K562 (cell line): ENCODE data around the gene ZSWIM1. TPM values are rescaled to one million over a fixed set of nuclear protein-coding genes. Genes with fewer than 3 reads are reported as not detected.

Source experiments
- CHCHD3 ChIP-seq: fragments of 250-450 bp; sonication (Bioruptor Pico); IDR thresholded peaks from 2 replicates; pipeline ENCODE4 v2.1.2; 2022; ENCODE audit warnings: mild to moderate bottlenecking
- ETV6 ChIP-seq, 3 experiments: fragments of 150-350 bp in 1 of 3; sonication (generic) in 1 of 3; formaldehyde crosslinking in 1 of 3; IDR thresholded peaks; 2 replicates each; pipeline versions ENCODE4 v1.6.1 to v1.8.0; 2014 to 2022; ENCODE audit warnings: borderline replicate concordance in 2 of 3, low read depth in 2 of 3, antibody characterized with exemption in 1 of 3, low read length in 1 of 3, mild to moderate bottlenecking in 1 of 3, missing genetic modification reagents in 1 of 3
- POLR3G ChIP-seq: IDR thresholded peaks from 2 replicates; pipeline ENCODE4 v1.6.1; 2011; ENCODE audit not compliant: insufficient read length, insufficient replicate concordance; ENCODE audit errors: extremely low read depth
- SLC30A9 ChIP-seq: fragments of 250-450 bp; sonication (Bioruptor Pico); IDR thresholded peaks from 2 replicates; pipeline ENCODE4 v1.8.0; 2022; ENCODE audit warnings: mild to moderate bottlenecking, moderate library complexity
- SRSF9 ChIP-seq: fragments of 200-400 bp; formaldehyde crosslinking; IDR thresholded peaks from 2 replicates; pipeline ENCODE4 v1.6.1; 2017; ENCODE audit warnings: low read depth, low read length, borderline replicate concordance
- ZNF124 ChIP-seq: sonication (generic); formaldehyde crosslinking; IDR thresholded peaks from 2 replicates; pipeline ENCODE4 v1.8.1; 2022; ENCODE audit warnings: missing genetic modification reagents
- polyA plus RNA-seq, 8 experiments: library from polyadenylated mRNA; depleted of rRNA in 4 of 8; stranded (reverse) in 5 of 8; unstranded in 3 of 8; fragments of >200 nt; fragmentation: Nextera tagmentation in 2 of 8; fragmentation: Illumina TruSeq in 1 of 8; extraction: Ambion mirVana in 2 of 8; extraction: Trizol in 1 of 8; gene quantifications; 2 replicates each; pipeline versions ENCODE4 v1.2.1 to v1.2.3, GENCODE V29; 2011 to 2014; ENCODE audit warnings: inconsistent platforms in 1 of 8, missing spikeins in 1 of 8
- total RNA-seq, 7 experiments: library from RNA; depleted of rRNA in 6 of 7; stranded (reverse); fragments of >200 nt in 6 of 7; fragmentation: Illumina TruSeq in 2 of 7; extraction: Trizol in 2 of 7; gene quantifications; 2 replicates each; pipeline versions ENCODE4 v1.2.1 to v1.2.3, GENCODE V29; 2011 to 2021; ENCODE audit warnings: low replicate concordance in 1 of 7
- TF ChIP-seq, protein P1 (sequence below): fragments of 450-650 bp; IDR thresholded peaks from 2 replicates; pipeline ENCODE4 v1.6.1; 2016; ENCODE audit warnings: low read depth
- TF ChIP-seq, protein P2 (sequence below): fragments of 250-450 bp; sonication (Bioruptor Pico); IDR thresholded peaks from 2 replicates; pipeline ENCODE4 v1.8.0; 2022; ENCODE audit warnings: inconsistent platforms, mild to moderate bottlenecking, moderate library complexity, borderline replicate concordance
- TF ChIP-seq, protein P3 (sequence below): sonication (generic); formaldehyde crosslinking; IDR thresholded peaks from 2 replicates; pipeline ENCODE4 v1.8.0; 2023; ENCODE audit warnings: mild to moderate bottlenecking, missing genetic modification reagents
- TF ChIP-seq, protein P4 (sequence below): fragments of 250-450 bp; sonication (Bioruptor Pico); IDR thresholded peaks from 2 replicates; pipeline ENCODE4 v1.5.0; 2022; ENCODE audit warnings: mild to moderate bottlenecking

ZSWIM1 gene
- total and polyA plus RNA-seq, 9 of the 15 experiments (the other 6 are each of a cell fraction or from before 2014, with no cell fraction given) = 2.5 to 15.6 (median 9.5) TPM

GRCh38 chr20:45880988-45881788, at the start of gene ZSWIM1 (continued):
- TF ChIP-seq, protein P1, sequence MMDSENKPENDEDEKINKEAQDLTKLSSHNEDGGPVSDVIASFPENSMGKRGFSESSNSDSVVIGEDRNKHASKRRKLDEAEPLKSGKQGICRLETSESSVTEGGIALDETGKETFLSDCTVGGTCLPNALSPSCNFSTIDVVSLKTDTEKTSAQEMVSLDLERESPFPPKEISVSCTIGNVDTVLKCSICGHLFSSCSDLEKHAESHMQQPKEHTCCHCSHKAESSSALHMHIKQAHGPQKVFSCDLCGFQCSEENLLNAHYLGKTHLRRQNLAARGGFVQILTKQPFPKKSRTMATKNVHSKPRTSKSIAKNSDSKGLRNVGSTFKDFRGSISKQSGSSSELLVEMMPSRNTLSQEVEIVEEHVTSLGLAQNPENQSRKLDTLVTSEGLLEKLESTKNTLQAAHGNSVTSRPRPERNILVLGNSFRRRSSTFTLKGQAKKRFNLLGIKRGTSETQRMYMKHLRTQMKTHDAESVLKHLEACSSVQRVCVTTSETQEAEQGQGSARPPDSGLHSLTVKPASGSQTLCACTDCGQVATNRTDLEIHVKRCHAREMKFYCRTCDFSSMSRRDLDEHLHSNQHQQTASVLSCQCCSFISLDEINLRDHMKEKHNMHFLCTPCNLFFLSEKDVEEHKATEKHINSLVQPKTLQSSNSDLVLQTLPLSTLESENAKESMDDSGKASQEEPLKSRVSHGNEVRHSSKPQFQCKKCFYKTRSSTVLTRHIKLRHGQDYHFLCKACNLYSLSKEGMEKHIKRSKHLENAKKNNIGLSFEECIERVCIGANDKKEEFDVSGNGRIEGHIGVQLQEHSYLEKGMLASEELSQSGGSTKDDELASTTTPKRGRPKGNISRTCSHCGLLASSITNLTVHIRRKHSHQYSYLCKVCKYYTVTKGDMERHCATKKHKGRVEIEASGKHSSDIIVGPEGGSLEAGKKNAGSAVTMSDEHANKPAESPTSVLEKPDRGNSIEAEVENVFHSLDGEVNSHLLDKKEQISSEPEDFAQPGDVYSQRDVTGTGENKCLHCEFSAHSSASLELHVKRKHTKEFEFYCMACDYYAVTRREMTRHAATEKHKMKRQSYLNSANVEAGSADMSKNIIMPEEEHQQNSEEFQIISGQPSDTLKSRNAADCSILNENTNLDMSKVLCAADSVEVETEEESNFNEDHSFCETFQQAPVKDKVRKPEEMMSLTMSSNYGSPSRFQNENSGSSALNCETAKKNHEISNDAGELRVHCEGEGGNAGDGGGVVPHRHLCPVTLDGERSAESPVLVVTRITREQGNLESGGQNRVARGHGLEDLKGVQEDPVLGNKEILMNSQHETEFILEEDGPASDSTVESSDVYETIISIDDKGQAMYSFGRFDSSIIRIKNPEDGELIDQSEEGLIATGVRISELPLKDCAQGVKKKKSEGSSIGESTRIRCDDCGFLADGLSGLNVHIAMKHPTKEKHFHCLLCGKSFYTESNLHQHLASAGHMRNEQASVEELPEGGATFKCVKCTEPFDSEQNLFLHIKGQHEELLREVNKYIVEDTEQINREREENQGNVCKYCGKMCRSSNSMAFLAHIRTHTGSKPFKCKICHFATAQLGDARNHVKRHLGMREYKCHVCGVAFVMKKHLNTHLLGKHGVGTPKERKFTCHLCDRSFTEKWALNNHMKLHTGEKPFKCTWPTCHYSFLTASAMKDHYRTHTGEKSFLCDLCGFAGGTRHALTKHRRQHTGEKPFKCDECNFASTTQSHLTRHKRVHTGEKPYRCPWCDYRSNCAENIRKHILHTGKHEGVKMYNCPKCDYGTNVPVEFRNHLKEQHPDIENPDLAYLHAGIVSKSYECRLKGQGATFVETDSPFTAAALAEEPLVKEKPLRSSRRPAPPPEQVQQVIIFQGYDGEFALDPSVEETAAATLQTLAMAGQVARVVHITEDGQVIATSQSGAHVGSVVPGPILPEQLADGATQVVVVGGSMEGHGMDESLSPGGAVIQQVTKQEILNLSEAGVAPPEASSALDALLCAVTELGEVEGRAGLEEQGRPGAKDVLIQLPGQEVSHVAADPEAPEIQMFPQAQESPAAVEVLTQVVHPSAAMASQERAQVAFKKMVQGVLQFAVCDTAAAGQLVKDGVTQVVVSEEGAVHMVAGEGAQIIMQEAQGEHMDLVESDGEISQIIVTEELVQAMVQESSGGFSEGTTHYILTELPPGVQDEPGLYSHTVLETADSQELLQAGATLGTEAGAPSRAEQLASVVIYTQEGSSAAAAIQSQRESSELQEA = no peak
- TF ChIP-seq, protein P2, sequence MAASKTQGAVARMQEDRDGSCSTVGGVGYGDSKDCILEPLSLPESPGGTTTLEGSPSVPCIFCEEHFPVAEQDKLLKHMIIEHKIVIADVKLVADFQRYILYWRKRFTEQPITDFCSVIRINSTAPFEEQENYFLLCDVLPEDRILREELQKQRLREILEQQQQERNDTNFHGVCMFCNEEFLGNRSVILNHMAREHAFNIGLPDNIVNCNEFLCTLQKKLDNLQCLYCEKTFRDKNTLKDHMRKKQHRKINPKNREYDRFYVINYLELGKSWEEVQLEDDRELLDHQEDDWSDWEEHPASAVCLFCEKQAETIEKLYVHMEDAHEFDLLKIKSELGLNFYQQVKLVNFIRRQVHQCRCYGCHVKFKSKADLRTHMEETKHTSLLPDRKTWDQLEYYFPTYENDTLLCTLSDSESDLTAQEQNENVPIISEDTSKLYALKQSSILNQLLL (CRISPR knock-in tag) = no peak
- no peak for TF ChIP-seq SLC30A9 (CRISPR knock-in tag)
- no peak for TF ChIP-seq ZNF124
- TF ChIP-seq ETV6 (IDR thresholded peaks at IDR 0.05; ENCODE audit: borderline replicate concordance in 1 of 2, low read depth in 2 of 2, low read length in 1 of 2) = no peak
- no peak for TF ChIP-seq ETV6 (CRISPR knock-in tag; IDR thresholded peaks at IDR 0.05; ENCODE audit: borderline replicate concordance)
- TF ChIP-seq POLR3G = no peak
- TF ChIP-seq CHCHD3 = no peak
- TF ChIP-seq, protein P3, sequence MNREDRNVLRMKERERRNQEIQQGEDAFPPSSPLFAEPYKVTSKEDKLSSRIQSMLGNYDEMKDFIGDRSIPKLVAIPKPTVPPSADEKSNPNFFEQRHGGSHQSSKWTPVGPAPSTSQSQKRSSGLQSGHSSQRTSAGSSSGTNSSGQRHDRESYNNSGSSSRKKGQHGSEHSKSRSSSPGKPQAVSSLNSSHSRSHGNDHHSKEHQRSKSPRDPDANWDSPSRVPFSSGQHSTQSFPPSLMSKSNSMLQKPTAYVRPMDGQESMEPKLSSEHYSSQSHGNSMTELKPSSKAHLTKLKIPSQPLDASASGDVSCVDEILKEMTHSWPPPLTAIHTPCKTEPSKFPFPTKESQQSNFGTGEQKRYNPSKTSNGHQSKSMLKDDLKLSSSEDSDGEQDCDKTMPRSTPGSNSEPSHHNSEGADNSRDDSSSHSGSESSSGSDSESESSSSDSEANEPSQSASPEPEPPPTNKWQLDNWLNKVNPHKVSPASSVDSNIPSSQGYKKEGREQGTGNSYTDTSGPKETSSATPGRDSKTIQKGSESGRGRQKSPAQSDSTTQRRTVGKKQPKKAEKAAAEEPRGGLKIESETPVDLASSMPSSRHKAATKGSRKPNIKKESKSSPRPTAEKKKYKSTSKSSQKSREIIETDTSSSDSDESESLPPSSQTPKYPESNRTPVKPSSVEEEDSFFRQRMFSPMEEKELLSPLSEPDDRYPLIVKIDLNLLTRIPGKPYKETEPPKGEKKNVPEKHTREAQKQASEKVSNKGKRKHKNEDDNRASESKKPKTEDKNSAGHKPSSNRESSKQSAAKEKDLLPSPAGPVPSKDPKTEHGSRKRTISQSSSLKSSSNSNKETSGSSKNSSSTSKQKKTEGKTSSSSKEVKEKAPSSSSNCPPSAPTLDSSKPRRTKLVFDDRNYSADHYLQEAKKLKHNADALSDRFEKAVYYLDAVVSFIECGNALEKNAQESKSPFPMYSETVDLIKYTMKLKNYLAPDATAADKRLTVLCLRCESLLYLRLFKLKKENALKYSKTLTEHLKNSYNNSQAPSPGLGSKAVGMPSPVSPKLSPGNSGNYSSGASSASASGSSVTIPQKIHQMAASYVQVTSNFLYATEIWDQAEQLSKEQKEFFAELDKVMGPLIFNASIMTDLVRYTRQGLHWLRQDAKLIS = no peak
- TF ChIP-seq SRSF9 = no peak
- TF ChIP-seq, protein P4, sequence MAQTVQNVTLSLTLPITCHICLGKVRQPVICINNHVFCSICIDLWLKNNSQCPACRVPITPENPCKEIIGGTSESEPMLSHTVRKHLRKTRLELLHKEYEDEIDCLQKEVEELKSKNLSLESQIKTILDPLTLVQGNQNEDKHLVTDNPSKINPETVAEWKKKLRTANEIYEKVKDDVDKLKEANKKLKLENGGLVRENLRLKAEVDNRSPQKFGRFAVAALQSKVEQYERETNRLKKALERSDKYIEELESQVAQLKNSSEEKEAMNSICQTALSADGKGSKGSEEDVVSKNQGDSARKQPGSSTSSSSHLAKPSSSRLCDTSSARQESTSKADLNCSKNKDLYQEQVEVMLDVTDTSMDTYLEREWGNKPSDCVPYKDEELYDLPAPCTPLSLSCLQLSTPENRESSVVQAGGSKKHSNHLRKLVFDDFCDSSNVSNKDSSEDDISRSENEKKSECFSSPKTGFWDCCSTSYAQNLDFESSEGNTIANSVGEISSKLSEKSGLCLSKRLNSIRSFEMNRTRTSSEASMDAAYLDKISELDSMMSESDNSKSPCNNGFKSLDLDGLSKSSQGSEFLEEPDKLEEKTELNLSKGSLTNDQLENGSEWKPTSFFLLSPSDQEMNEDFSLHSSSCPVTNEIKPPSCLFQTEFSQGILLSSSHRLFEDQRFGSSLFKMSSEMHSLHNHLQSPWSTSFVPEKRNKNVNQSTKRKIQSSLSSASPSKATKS (CRISPR knock-in tag) = no peak
